ENCODE results near the gene TAP2.

DNA sequence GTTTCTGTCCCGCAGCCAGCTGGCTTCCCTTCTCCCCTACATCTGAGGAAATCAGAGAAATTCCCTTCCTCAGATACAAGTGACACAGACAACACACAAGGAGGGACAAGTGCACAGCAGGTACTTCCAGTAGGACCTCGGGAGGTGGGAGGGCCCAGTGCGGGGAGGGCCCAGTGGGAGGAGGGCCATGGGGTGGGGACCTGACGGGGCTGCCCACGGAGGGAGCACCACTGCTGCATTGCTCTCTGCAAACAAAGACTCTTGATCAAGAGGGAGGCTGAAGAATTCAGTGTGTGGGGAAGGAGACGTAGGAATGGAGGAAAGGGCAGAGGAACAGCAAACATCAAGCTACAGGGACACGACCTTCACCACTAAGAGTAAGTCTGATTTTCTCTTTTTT lies 9.0 kb downstream of the TAP2 start:
- no peak for TF ChIP-seq CTCF (IDR thresholded peaks at IDR 0.05)
- no peak for TF ChIP-seq POLR2A (IDR thresholded peaks at IDR 0.05)
- TF ChIP-seq POLR2AphosphoS5 (IDR thresholded peaks at IDR 0.05), result no peak

All from breast epithelium (tissue), 3 donors.